HG03135 (cell line): ENCODE measurements around the gene VCPKMT.

Experiments
- ATAC-seq: cut with Tn5 transposase; IDR thresholded peaks from one replicate; pipeline ENCODE4 v1.9.1; 2021; ENCODE audit warnings: mild to moderate bottlenecking, moderate library complexity; ENCODE audit not compliant: unreplicated experiment

VCPKMT gene

GRCh38 chr14:50116181-50116956 lies at the start of gene VCPKMT:
VCPKMT (minus strand) TSS chr14:50116572; CDS start chr14:50116552, 20 bp downstream.
- peak; percentile 95 for ATAC-seq

- no peak for ATAC-seq
Measured at GRCh38 chr14:50156111-50156510, 39.7 kb upstream of the VCPKMT start.

GRCh38 chr14:50148799-50149198 lies 32.4 kb upstream of the VCPKMT start:
- ATAC-seq = no peak

- no peak for ATAC-seq
Measured at GRCh38 chr14:50139192-50139591, 22.8 kb upstream of the VCPKMT start.

- no peak for ATAC-seq
Measured at GRCh38 chr14:50127802-50128201, 11.4 kb upstream of the VCPKMT start.

GRCh38 chr14:50123062-50123461 lies 6.7 kb upstream of the VCPKMT start:
- no peak for ATAC-seq

- no peak for ATAC-seq
Measured at GRCh38 chr14:50122291-50122690, 5.9 kb upstream of the VCPKMT start.

- ATAC-seq = no peak
Measured at GRCh38 chr14:50121486-50121885, 5.1 kb upstream of the VCPKMT start.

- no peak for ATAC-seq
Measured at GRCh38 chr14:50117456-50117855, 1.1 kb upstream of the VCPKMT start.

GRCh38 chr14:50116966-50117365 lies 594 bp upstream of the VCPKMT start:
- no peak for ATAC-seq

- ATAC-seq = no peak
Measured at GRCh38 chr14:50113381-50114035, 2.9 kb downstream of the VCPKMT start.

- no peak for ATAC-seq
Measured at GRCh38 chr14:50110323-50111037, 5.9 kb downstream of the VCPKMT start.

- ATAC-seq = no peak
Measured at GRCh38 chr14:50109342-50109741, 7.0 kb downstream of the VCPKMT start.

- ATAC-seq = no peak
Measured at GRCh38 chr14:50107850-50108249, 8.5 kb downstream of the VCPKMT start.

- no peak for ATAC-seq
Measured at GRCh38 chr14:50106178-50106577, 10.2 kb downstream of the VCPKMT start.

GRCh38 chr14:50103558-50103957 lies 12.8 kb downstream of the VCPKMT start:
- no peak for ATAC-seq

- ATAC-seq = no peak
Measured at GRCh38 chr14:50101417-50101816, 15.0 kb downstream of the VCPKMT start.

GRCh38 chr14:50100805-50101204 lies 15.6 kb downstream of the VCPKMT start:
- ATAC-seq = no peak

GRCh38 chr14:50099335-50099734 lies 17.0 kb downstream of the VCPKMT start:
- no peak for ATAC-seq

- ATAC-seq = no peak
Measured at GRCh38 chr14:50095895-50096294, 20.5 kb downstream of the VCPKMT start.

- no peak for ATAC-seq
Measured at GRCh38 chr14:50094056-50094755, 22.2 kb downstream of the VCPKMT start.
